ENCODE results near the gene ANKRD65. TPM values are rescaled to one million over a fixed set of nuclear protein-coding genes. Genes with fewer than 3 reads are reported as not detected.
"Not testable (repeated sequence)": the region's sequence is repeated elsewhere in the genome, so short reads cannot be mapped to it uniquely, and the experiment has no call there.

Gene ANKRD65
- total RNA-seq, 1 donor from 2014 or later: 1.4 TPM

- DNase-seq (ENCODE audit: low read depth): no peak
- Histone ChIP-seq H3K36me3 (ENCODE audit: control insufficient read depth, insufficient read depth, low read length) (no peaks in the 10 kb centered on the region), H3K4me3 (ENCODE audit: low read depth, low read length) (no peak overlapping the region), H3K27me3 (ENCODE audit: control insufficient read depth, insufficient read depth, low read length) (no peaks in the 10 kb centered on the region)
- TF ChIP-seq, protein P1, sequence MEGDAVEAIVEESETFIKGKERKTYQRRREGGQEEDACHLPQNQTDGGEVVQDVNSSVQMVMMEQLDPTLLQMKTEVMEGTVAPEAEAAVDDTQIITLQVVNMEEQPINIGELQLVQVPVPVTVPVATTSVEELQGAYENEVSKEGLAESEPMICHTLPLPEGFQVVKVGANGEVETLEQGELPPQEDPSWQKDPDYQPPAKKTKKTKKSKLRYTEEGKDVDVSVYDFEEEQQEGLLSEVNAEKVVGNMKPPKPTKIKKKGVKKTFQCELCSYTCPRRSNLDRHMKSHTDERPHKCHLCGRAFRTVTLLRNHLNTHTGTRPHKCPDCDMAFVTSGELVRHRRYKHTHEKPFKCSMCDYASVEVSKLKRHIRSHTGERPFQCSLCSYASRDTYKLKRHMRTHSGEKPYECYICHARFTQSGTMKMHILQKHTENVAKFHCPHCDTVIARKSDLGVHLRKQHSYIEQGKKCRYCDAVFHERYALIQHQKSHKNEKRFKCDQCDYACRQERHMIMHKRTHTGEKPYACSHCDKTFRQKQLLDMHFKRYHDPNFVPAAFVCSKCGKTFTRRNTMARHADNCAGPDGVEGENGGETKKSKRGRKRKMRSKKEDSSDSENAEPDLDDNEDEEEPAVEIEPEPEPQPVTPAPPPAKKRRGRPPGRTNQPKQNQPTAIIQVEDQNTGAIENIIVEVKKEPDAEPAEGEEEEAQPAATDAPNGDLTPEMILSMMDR (IDR thresholded peaks at IDR 0.05; ENCODE audit: insufficient read depth, low read length, poor library complexity, severe bottlenecking): no peak
Observed at GRCh38 chr1:1460540-1461130, 39.6 kb upstream of the ANKRD65 start.

- not testable (repeated sequence) for DNase-seq (ENCODE audit: low read depth); H3K4me3 ChIP-seq (ENCODE audit: low read depth, low read length); H3K27me3 ChIP-seq (ENCODE audit: control insufficient read depth, insufficient read depth, low read length); H3K36me3 ChIP-seq (ENCODE audit: control insufficient read depth, insufficient read depth, low read length)
Observed at GRCh38 chr1:1459711-1460110, 38.6 kb upstream of the ANKRD65 start.

GRCh38 chr1:1459156-1459555 is 38.1 kb upstream of the ANKRD65 start:
- not testable (repeated sequence) for DNase-seq (ENCODE audit: low read depth)

DNA sequence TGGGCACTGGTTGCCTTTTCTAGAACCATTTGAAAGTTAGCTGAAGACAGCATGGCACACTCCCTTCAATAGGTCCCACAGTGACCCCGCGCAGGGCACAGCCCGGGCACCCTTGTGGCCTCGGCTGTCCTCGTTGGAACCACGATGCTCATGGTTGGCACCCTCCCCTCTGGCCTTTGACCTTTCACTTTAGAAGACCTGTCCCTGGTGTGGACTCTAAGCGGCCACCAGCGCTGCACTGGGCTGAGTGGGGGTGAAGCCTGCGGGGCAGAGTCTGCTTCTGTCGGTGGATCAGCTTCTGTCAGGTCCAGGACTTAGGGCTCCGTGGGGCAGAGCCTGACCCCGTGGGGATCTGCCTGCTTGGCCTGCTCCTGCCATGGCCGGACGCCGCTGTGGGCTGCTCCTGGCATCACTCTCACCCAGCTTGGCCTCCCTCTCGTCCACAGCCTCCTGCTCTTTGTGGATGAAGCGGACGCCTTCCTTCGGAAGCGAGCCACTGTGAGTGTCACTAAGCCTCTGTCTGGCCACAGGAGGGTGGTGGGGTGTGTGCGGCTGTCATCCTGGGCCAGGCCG is 35.7 kb upstream of the ANKRD65 start:
- H3K4me3 ChIP-seq (ENCODE audit: low read depth, low read length); DNase-seq (ENCODE audit: low read depth); H3K27me3 ChIP-seq (ENCODE audit: control insufficient read depth, insufficient read depth, low read length); H3K36me3 ChIP-seq (ENCODE audit: control insufficient read depth, insufficient read depth, low read length): not testable (repeated sequence)

More at GRCh38 chr1:1459156-1459555, 38.1 kb upstream of the ANKRD65 start:
- H3K4me3 ChIP-seq (ENCODE audit: low read depth, low read length); H3K36me3 ChIP-seq (ENCODE audit: control insufficient read depth, insufficient read depth, low read length); H3K27me3 ChIP-seq (ENCODE audit: control insufficient read depth, insufficient read depth, low read length): not testable (repeated sequence)

DNA sequence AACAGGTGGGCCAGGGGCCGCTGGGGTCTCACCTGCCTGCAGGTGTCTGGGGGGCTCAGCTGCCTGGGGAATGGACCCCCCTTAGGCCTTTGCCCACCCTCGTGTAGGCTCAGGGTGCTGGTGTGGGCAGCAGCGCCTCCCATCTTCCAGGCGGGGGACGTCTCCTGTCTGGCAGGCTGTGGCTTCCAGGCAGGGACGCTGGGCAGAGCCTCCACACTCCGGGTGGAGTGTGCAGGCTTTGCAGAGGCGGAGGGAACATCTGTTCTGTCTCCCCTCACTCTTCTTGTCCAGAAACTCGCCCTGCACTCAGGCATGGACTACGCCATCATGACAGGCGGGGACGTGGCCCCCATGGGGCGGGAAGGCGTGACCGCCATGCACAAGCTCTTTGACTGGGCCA is 34.9 kb upstream of the ANKRD65 start:
- not testable (repeated sequence) for H3K4me3 ChIP-seq (ENCODE audit: low read depth, low read length); H3K36me3 ChIP-seq (ENCODE audit: control insufficient read depth, insufficient read depth, low read length); H3K27me3 ChIP-seq (ENCODE audit: control insufficient read depth, insufficient read depth, low read length); DNase-seq (ENCODE audit: low read depth)

- TF ChIP-seq, protein P1 (IDR thresholded peaks at IDR 0.05; ENCODE audit: insufficient read depth, low read length, poor library complexity, severe bottlenecking): no peak
- Histone ChIP-seq H3K4me3 (ENCODE audit: low read depth, low read length) (no peak overlapping the region), H3K27me3 (ENCODE audit: control insufficient read depth, insufficient read depth, low read length) (no peaks in the 10 kb centered on the region), H3K36me3 (ENCODE audit: control insufficient read depth, insufficient read depth, low read length) (no peaks in the 10 kb centered on the region)
- DNase-seq (ENCODE audit: low read depth): no peak
Observed at GRCh38 chr1:1455366-1455884, 34.3 kb upstream of the ANKRD65 start.

GRCh38 chr1:1454286-1455056 is 33.4 kb upstream of the ANKRD65 start:
- not testable (repeated sequence) for DNase-seq (ENCODE audit: low read depth); H3K4me3 ChIP-seq (ENCODE audit: low read depth, low read length); H3K27me3 ChIP-seq (ENCODE audit: control insufficient read depth, insufficient read depth, low read length); H3K36me3 ChIP-seq (ENCODE audit: control insufficient read depth, insufficient read depth, low read length)

DNA sequence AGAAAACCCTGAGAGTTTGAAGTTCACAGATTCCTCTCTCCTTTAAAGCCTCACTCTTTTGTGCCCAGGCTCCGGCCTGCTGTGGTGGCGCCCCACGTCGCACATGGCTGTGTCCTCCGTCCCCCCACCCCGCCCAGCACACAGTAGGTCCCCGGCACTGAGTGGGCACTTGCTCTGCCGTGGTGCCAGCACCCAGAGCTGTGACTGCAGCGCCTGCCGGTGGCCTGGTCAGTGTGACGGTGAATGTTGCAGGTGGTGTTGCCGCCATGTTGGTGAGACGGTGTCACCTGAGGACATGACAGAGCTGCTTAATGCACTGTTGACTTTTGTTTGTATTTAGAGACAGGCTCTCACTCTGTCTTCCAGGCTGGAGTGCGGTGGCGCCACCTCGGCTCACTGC is 31.8 kb upstream of the ANKRD65 start:
- Histone ChIP-seq H3K4me3 (ENCODE audit: low read depth, low read length) (no peak overlapping the region), H3K27me3 (ENCODE audit: control insufficient read depth, insufficient read depth, low read length) (no peaks in the 10 kb centered on the region), H3K36me3 (ENCODE audit: control insufficient read depth, insufficient read depth, low read length) (no peaks in the 10 kb centered on the region)
- TF ChIP-seq, protein P1 (IDR thresholded peaks at IDR 0.05; ENCODE audit: insufficient read depth, low read length, poor library complexity, severe bottlenecking): no peak
- DNase-seq (ENCODE audit: low read depth): no peak

DNA sequence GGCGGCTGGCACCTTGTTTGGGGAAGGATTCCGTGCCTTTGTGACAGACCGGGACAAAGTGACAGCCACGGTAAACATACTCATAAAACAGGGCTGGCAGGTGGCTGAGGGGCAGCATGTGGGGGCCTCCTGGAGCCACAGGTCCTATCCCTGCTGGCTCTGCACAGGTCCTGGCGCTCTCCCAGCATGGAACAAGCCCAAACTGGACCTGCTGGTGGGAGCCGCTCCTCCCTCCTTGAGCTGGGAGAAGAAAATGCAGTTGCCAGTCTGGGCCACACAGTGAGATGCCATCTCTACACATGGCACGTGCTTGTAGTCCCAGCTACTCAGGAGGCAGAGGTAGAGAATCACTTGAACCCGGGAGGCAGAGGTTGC is 31.3 kb upstream of the ANKRD65 start:
- H3K4me3 ChIP-seq (ENCODE audit: low read depth, low read length); DNase-seq (ENCODE audit: low read depth); H3K27me3 ChIP-seq (ENCODE audit: control insufficient read depth, insufficient read depth, low read length); H3K36me3 ChIP-seq (ENCODE audit: control insufficient read depth, insufficient read depth, low read length): not testable (repeated sequence)

Data from kidney epithelial cell (primary cell).